Endothelial cell of umbilical vein (primary cell): ENCODE measurements around the gene PTGDS. TPM values are rescaled to one million over a fixed set of nuclear protein-coding genes. Genes with fewer than 3 reads are reported as not detected.

Experiments used
- BruUV-seq: library from RNA; stranded (reverse); fragments of 400-500 nt; replicated peaks from 2 replicates; lab custom pipeline; 2021; lab: Mats Ljungman, UMichigan
- CTCF ChIA-PET: fragments of 300-600, 350-600 bp; sonication (Branson Sonifier 250); formaldehyde crosslinking; loops from one replicate; lab custom pipeline; 2021; ENCODE audit warnings: antibody characterized with exemption, inconsistent platforms; lab: Charles Lee
- POLR2A ChIA-PET: fragments of 300-600, 350-600 bp; sonication (Branson Sonifier 250); formaldehyde crosslinking; loops from one replicate; lab custom pipeline; 2021; ENCODE audit warnings: antibody characterized with exemption, inconsistent platforms; lab: Charles Lee
- DNase-seq: peaks from one replicate; pipeline ENCODE4 v3.0.0-alpha.2; 2011; ENCODE audit warnings: low read depth, low spot score
- FAIRE-seq: peaks from 2 replicates; lab custom pipeline; 2011; peaks lifted over from hg19 to GRCh38; lab: Jason Lieb, UNC
- H2AFZ ChIP-seq: 2 replicates; pipeline ENCODE4 v1.6.0; 2012; ENCODE audit warnings: low read depth, low read length, control low read depth, inconsistent platforms
- H3K27ac ChIP-seq: 2 replicates; pipeline ENCODE4 v1.5.1; 2011; ENCODE audit warnings: low read depth, mild to moderate bottlenecking, control low read depth, low read length, moderate library complexity; ENCODE audit not compliant: insufficient read depth
- H3K27me3 ChIP-seq, 2 experiments: 2 replicates each; pipeline versions ENCODE4 v1.6.0 to v1.6.1; 2011; ENCODE audit warnings: low read length in 2 of 2, mixed read lengths in 1 of 2; ENCODE audit not compliant: control insufficient read depth in 2 of 2, insufficient read depth in 2 of 2
- H3K36me3 ChIP-seq, 2 experiments: 2 replicates in 1 of 2; 3 replicates in 1 of 2; pipeline ENCODE4 v1.5.1; 2011; ENCODE audit warnings: low read length in 2 of 2, mild to moderate bottlenecking in 1 of 2, moderate library complexity in 1 of 2; ENCODE audit not compliant: control insufficient read depth in 2 of 2, insufficient read depth in 2 of 2; ENCODE audit errors: extremely low read depth in 1 of 2
- H3K4me1 ChIP-seq: 3 replicates; pipeline ENCODE4 v1.5.1; 2011; ENCODE audit warnings: mild to moderate bottlenecking, low read length; ENCODE audit not compliant: control insufficient read depth, insufficient read depth; ENCODE audit errors: extremely low read depth
- H3K4me2 ChIP-seq: 2 replicates; pipeline ENCODE4 v1.6.1; 2011; ENCODE audit warnings: low read length, control low read depth, mixed read lengths; ENCODE audit not compliant: insufficient read depth
- H3K4me3 ChIP-seq, 3 experiments: fragments of 200-600 bp in 1 of 3; sonication (generic), shearing (Covaris generic) in 1 of 3; replicated peaks in 1 of 3; 2 replicates each; pipeline ENCODE4 v1.5.1; 2011 to 2016; ENCODE audit warnings: control low read depth in 3 of 3, low read length in 3 of 3, mild to moderate bottlenecking in 2 of 3, inconsistent platforms in 1 of 3, low read depth in 1 of 3, moderate library complexity in 1 of 3; ENCODE audit not compliant: insufficient read depth in 1 of 3
- H3K79me2 ChIP-seq: 2 replicates; pipeline ENCODE4 v1.6.0; 2012; ENCODE audit warnings: low read length, inconsistent platforms; ENCODE audit not compliant: control insufficient read depth, insufficient read depth
- H3K9ac ChIP-seq: replicated peaks from 2 replicates; pipeline ENCODE3; 2011; ENCODE audit warnings: low read length, control low read depth; ENCODE audit not compliant: insufficient read depth; ENCODE audit errors: extremely low read depth
- H3K9me1 ChIP-seq: replicated peaks from 3 replicates; pipeline ENCODE4 v1.6.0; 2011; ENCODE audit warnings: mild to moderate bottlenecking, low read length; ENCODE audit not compliant: control insufficient read depth, insufficient read depth; ENCODE audit errors: extremely low read depth
- H3K9me3 ChIP-seq: replicated peaks from 2 replicates; pipeline ENCODE4 v1.5.1; 2012; ENCODE audit warnings: low read length, inconsistent platforms; ENCODE audit not compliant: control insufficient read depth, insufficient read depth
- H4K20me1 ChIP-seq: replicated peaks from 2 replicates; pipeline ENCODE3; 2011; ENCODE audit warnings: mild to moderate bottlenecking, low read length; ENCODE audit not compliant: control insufficient read depth, insufficient read depth; ENCODE audit errors: extremely low read depth
- EZH2 ChIP-seq: IDR thresholded peaks from 2 replicates; pipeline ENCODE4 v1.6.1; 2012; ENCODE audit warnings: borderline replicate concordance, low read depth, mild to moderate bottlenecking, moderate library complexity, low read length, inconsistent platforms; ENCODE audit not compliant: severe bottlenecking
- FOS ChIP-seq: IDR thresholded peaks from 2 replicates; pipeline ENCODE4 v1.6.1; 2011; ENCODE audit warnings: mild to moderate bottlenecking, low read length, moderate library complexity, borderline replicate concordance; ENCODE audit not compliant: insufficient read depth
- GATA2 ChIP-seq: IDR thresholded peaks from 2 replicates; pipeline ENCODE4 v1.7.0; 2011; ENCODE audit warnings: low read depth, mild to moderate bottlenecking, moderate library complexity, mixed read lengths, low read length; ENCODE audit not compliant: insufficient read length, insufficient read depth
- JUN ChIP-seq: IDR thresholded peaks from 2 replicates; pipeline ENCODE4 v1.6.1; 2011; ENCODE audit warnings: borderline replicate concordance, low read depth; ENCODE audit not compliant: insufficient read length, insufficient read depth
- MYC ChIP-seq: IDR thresholded peaks from one replicate; pipeline ENCODE4 v1.6.1; 2011; ENCODE audit warnings: mild to moderate bottlenecking, low read depth, low read length
- POLR2A ChIP-seq: IDR thresholded peaks from 2 replicates; pipeline ENCODE4 v1.6.1; 2012; ENCODE audit warnings: low read depth, mild to moderate bottlenecking, control low read depth, low read length
- POLR2AphosphoS5 ChIP-seq: IDR thresholded peaks from 2 replicates; pipeline ENCODE4 v1.6.1; 2012; ENCODE audit warnings: low read depth, mild to moderate bottlenecking, control low read depth, low read length, moderate library complexity; ENCODE audit not compliant: insufficient read depth
- dilution Hi-C: fragments of 300-500 bp; cut with MboI; formaldehyde crosslinking; loops from one replicate; pipeline ENCODE4 v1.15.0; 2019; ENCODE audit warnings: low sequenced_read_pairs; ENCODE audit not compliant: extremely low pct_ligation_motif_present
- intact Hi-C: fragments of 100-400 bp; cut with micrococcal nuclease; formaldehyde crosslinking; loops from one replicate; pipeline ENCODE4 v1.10.0; 2022
- polyA plus RNA-seq, 4 experiments: library from polyadenylated mRNA; depleted of rRNA in 3 of 4; stranded (reverse) in 3 of 4; unstranded in 1 of 4; fragments of >200 nt; gene quantifications; 2 replicates each; pipeline versions ENCODE4 v1.2.1 to v1.2.3, GENCODE V29; 2011 to 2012; ENCODE audit warnings: missing spikeins in 1 of 4
- total RNA-seq: library from RNA; stranded (reverse); gene quantifications from 2 replicates; pipeline ENCODE4 v1.2.3, GENCODE V29; 2021
- TF ChIP-seq, protein P1 (sequence below): IDR thresholded peaks from 2 replicates; pipeline ENCODE4 v1.6.1; 2011; ENCODE audit not compliant: insufficient read depth, insufficient read length
- TF ChIP-seq, protein P2 (sequence below), 2 donors: IDR thresholded peaks; 1 replicate in 1 of 2; 2 replicates in 1 of 2; pipeline ENCODE4 v1.5.1; 2011; ENCODE audit warnings: low read length in 2 of 2, mild to moderate bottlenecking in 2 of 2, moderate library complexity in 2 of 2, control low read depth in 1 of 2, inconsistent platforms in 1 of 2, low read depth in 1 of 2; ENCODE audit not compliant: insufficient read depth in 1 of 2; ENCODE audit errors: extremely low read depth in 1 of 2

The PTGDS gene
- total and polyA plus RNA-seq, 2 donors (not counting 3 experiments of a cell fraction or from before 2014, with no cell fraction given), result not detected

DNA sequence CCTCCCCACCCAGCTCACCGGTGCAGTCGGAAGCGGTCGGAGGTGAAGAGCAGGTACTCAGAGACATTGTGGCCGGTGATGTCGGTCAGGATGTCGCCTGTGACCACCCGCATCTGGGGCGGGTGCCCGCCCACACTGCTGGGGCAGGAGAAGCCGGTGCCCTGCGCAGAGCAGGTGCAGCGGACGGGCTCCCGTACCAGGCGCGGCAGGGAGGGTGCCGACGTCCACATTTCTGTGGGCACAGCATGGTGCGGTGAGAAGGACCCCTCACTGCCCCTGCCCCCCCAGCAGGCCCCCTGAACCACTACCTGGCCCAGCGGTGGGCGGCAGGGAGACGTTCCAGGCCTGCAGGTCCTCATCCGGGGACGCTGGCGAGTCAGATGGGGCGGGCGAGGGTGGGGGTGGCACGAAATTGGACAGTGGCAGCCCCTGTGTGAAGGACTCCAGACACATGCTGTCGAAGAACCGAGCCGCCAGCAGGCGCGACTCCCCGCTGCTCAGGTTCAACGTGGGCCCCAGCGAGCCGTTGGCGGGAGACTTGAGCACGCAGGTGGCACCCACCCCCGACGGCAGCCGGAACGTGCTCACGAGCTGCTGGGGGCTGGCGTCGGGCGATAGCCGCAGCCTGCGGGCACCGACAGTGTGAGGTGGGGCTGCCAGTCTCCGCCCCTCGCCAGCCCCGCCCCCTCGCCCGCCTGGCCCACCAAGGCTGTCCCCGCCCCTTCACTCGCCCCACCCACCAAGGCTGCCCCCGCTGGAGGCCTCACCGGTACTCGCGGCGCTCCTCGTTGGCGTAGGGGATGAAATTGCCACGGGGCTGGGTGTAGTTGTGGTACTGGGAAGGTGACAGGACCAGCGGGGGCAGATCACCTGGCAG is 35.6 kb downstream of the PTGDS start:
- no peaks in the 10 kb centered on the region for H3K79me2 ChIP-seq
- no peaks in the 10 kb centered on the region for H3K9me3 ChIP-seq
- no peak overlapping the region for H3K4me2 ChIP-seq
- no TSS peak for BruUV-seq
- dilution Hi-C loops, result no loop called here
- H4K20me1 ChIP-seq, result no peaks in the 10 kb centered on the region
- no peaks in the 10 kb centered on the region for H3K27me3 ChIP-seq
- H3K9ac ChIP-seq, result no peak overlapping the region
- no peak overlapping the region for H3K4me3 ChIP-seq
- intact Hi-C loops, result no loop called here
- H2AFZ ChIP-seq, result no peak overlapping the region
- H3K27ac ChIP-seq, result no peak overlapping the region
- no peaks in the 10 kb centered on the region for H3K36me3 ChIP-seq
- POLR2A ChIA-PET, result no interaction called here
- no peaks in the 10 kb centered on the region for H3K4me1 ChIP-seq
- H3K9me1 ChIP-seq, result no peaks in the 10 kb centered on the region
- DNase-seq (no peak), FAIRE-seq (no peak)
- TF ChIP-seq FOS (no peak), JUN (no peak), POLR2A (no peak), GATA2 (no peak), POLR2AphosphoS5 (no peak), MYC (no peak), EZH2 (no peak)
- TF ChIP-seq, protein P1, sequence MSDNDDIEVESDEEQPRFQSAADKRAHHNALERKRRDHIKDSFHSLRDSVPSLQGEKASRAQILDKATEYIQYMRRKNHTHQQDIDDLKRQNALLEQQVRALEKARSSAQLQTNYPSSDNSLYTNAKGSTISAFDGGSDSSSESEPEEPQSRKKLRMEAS, result no peak
- TF ChIP-seq, protein P2, sequence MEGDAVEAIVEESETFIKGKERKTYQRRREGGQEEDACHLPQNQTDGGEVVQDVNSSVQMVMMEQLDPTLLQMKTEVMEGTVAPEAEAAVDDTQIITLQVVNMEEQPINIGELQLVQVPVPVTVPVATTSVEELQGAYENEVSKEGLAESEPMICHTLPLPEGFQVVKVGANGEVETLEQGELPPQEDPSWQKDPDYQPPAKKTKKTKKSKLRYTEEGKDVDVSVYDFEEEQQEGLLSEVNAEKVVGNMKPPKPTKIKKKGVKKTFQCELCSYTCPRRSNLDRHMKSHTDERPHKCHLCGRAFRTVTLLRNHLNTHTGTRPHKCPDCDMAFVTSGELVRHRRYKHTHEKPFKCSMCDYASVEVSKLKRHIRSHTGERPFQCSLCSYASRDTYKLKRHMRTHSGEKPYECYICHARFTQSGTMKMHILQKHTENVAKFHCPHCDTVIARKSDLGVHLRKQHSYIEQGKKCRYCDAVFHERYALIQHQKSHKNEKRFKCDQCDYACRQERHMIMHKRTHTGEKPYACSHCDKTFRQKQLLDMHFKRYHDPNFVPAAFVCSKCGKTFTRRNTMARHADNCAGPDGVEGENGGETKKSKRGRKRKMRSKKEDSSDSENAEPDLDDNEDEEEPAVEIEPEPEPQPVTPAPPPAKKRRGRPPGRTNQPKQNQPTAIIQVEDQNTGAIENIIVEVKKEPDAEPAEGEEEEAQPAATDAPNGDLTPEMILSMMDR (IDR thresholded peaks at IDR 0.05; ENCODE audit: extremely low read depth in 1 of 2, insufficient read depth in 1 of 2, low read depth in 1 of 2, low read length in 2 of 2), result no peak
- CTCF ChIA-PET, result interaction anchor here (1.2 to 1.4 kb wide), 1 partner anchor 16 kb away, joined by 3 to 4 read pairs; no protein-coding TSS in a partner anchor
